Ovary (tissue), 9 donors: Measurements from ENCODE around the gene RNGTT. TPM values are rescaled to one million over a fixed set of nuclear protein-coding genes. Genes with fewer than 3 reads are reported as not detected.
"Not testable (repeated sequence)": the region's sequence is repeated elsewhere in the genome, so short reads cannot be mapped to it uniquely, and the experiment has no call there.

ENCODE experiments used
- DNase-seq, 5 donors: peaks; one replicate each; pipeline ENCODE4 v3.0.0-alpha.2; 2019 to 2020
- H3K27ac ChIP-seq, 2 donors: fragments of 200-600 bp; one replicate each; pipeline versions ENCODE4 v1.5.1 to v1.8.0; 2019 to 2022
- H3K27me3 ChIP-seq: fragments of 200-600 bp; one replicate; pipeline ENCODE4 v1.8.0; 2022
- H3K36me3 ChIP-seq: fragments of 200-600 bp; sonication (generic); one replicate; pipeline ENCODE4 v1.5.1; 2019
- H3K4me1 ChIP-seq: one replicate; pipeline ENCODE4 v1.8.1; 2013; ENCODE audit warnings: mild to moderate bottlenecking, moderate library complexity; ENCODE audit not compliant: insufficient read depth
- H3K4me3 ChIP-seq: fragments of 200-600 bp; sonication (generic); one replicate; pipeline ENCODE4 v1.5.1; 2017
- H3K9me3 ChIP-seq, 2 donors: fragments of 200-600 bp in 1 of 2; sonication (generic) in 1 of 2; one replicate each; pipeline versions ENCODE4 v1.5.1 to v1.8.1; 2013 to 2019; ENCODE audit warnings: mild to moderate bottlenecking in 1 of 2, moderate library complexity in 1 of 2
- EP300 ChIP-seq: sonication (generic); formaldehyde crosslinking; IDR thresholded peaks from one replicate; pipeline ENCODE4 v1.6.1; 2017; ENCODE audit warnings: antibody characterized with exemption
- POLR2A ChIP-seq: fragments of 450-650 bp; IDR thresholded peaks from one replicate; pipeline ENCODE4 v1.6.1; 2017; ENCODE audit warnings: antibody characterized with exemption, mild to moderate bottlenecking, moderate library complexity
- WGBS, 3 donors: extraction: QIAGEN DNeasy Blood & Tissue Kit in 1 of 3; methylation state at CpG; one replicate each; pipeline versions ENCODE4 v1.1.5 to v1.1.7; 2013 to 2017; 5-methylcytosine and 5-hydroxymethylcytosine counted together
- intact Hi-C, 4 donors: fragments of 100-400 bp; cut with DNase I; formaldehyde crosslinking; loops; one replicate each; pipeline versions ENCODE4 v1.11.0 to v1.15.1; 2022 to 2023
- polyA plus RNA-seq, 2 donors: library from polyadenylated mRNA; stranded (reverse); fragments of 200-250 nt in 1 of 2; fragments of 350-450 nt in 1 of 2; fragmentation: Illumina TruSeq in 1 of 2; extraction: RNeasy Lipid Tissue Mini Kit (QIAGEN cat#74804) in 1 of 2; gene quantifications; one replicate each; pipeline ENCODE4 v1.2.3, GENCODE V29; 2013 to 2014
- total RNA-seq, 7 donors: library from RNA; depleted of rRNA in 2 of 7; stranded (reverse); fragments of >200 nt in 2 of 7; fragmentation: NEBNext Ultra II Directional in 3 of 7; extraction: Animal tissue kit (Norgen Biotek cat#: 25700) in 3 of 7; gene quantifications; one replicate each; pipeline versions ENCODE4 v1.1.0 to v1.2.4, GENCODE V29; 2016 to 2023
- TF ChIP-seq, protein P1 (sequence below), 3 donors: fragments of 450-650 bp in 2 of 3; fragments of 200-600 bp in 1 of 3; IDR thresholded peaks; one replicate each; pipeline versions ENCODE4 v1.5.1 to v1.8.0; 2016 to 2022; ENCODE audit warnings: antibody characterized with exemption in 3 of 3, mild to moderate bottlenecking in 1 of 3
- donor health status: DM: no; HTN: no; CAD: no; lungs with moderate emphysema.
- donor health status: DM: no; HTN: no; CAD: no.
- donor health status: Bipolar disorder and iron deficiency.
- donor health status: DM: yes; HTN: yes; CAD: no.
- donor health status: DM: no; HTN: no; CAD: no.
- donor health status: DM: yes; HTN: yes; CAD: no.

Gene RNGTT
- total and polyA plus RNA-seq, 9 donors: 3.9 to 17.9 (median 10.5) TPM

DNA sequence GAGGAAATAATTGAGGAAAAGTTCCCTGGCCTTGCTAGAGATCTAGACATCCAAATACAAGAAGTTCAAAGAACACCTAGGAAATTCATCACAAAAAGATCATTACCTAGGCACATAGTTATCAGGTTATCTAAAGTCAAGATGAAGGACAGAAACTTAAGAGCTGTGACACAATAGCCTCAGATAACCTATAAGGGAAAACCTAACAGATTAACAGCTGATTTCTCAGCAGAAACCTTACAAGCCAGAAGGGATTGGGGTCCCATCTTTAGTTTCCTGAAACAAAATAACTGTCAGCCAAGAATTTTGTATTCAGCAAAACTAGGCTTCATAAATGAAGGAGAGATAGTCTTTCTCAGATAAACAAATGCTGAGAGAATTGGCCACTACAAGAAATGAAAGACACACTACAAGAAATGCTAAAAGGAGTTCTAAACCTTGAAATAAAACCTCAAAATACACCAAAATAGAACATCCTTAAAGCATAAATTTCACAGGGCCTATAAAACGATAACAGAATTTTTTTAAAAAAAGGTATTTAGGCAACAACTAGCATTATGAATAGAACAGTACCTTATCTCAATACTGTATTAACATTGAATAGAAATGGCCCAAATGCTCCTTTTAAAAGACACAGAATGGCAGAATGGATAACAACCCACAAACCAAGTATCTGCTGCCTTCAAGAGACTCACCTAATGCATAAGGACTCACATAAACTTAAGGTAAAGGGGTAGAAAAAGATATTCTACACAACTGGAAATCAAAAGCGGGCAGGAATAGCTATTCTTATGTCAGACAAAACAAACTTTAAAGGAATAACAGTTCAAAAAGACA is 9.7 kb downstream of the RNGTT start:
- TF ChIP-seq, protein P1, sequence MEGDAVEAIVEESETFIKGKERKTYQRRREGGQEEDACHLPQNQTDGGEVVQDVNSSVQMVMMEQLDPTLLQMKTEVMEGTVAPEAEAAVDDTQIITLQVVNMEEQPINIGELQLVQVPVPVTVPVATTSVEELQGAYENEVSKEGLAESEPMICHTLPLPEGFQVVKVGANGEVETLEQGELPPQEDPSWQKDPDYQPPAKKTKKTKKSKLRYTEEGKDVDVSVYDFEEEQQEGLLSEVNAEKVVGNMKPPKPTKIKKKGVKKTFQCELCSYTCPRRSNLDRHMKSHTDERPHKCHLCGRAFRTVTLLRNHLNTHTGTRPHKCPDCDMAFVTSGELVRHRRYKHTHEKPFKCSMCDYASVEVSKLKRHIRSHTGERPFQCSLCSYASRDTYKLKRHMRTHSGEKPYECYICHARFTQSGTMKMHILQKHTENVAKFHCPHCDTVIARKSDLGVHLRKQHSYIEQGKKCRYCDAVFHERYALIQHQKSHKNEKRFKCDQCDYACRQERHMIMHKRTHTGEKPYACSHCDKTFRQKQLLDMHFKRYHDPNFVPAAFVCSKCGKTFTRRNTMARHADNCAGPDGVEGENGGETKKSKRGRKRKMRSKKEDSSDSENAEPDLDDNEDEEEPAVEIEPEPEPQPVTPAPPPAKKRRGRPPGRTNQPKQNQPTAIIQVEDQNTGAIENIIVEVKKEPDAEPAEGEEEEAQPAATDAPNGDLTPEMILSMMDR (IDR thresholded peaks at IDR 0.05): no peak
- no peak for TF ChIP-seq EP300
- no peak for TF ChIP-seq POLR2A
- intact Hi-C loops: no loop called here
- 96 to 99% (median 98%) methylated on average over 2 of the region's 2 CpGs for WGBS, 3 donors
- no peak overlapping the region for H3K27ac ChIP-seq
- no peaks in the 10 kb centered on the region for H3K36me3 ChIP-seq
- no peak for DNase-seq
- no peaks in the 10 kb centered on the region for H3K27me3 ChIP-seq
- H3K9me3 ChIP-seq: peaks cover 0 to 5% of the 10 kb centered on the region in 2 donors
- H3K4me3 ChIP-seq: no peak overlapping the region
- H3K4me1 ChIP-seq: no peaks in the 10 kb centered on the region

DNA sequence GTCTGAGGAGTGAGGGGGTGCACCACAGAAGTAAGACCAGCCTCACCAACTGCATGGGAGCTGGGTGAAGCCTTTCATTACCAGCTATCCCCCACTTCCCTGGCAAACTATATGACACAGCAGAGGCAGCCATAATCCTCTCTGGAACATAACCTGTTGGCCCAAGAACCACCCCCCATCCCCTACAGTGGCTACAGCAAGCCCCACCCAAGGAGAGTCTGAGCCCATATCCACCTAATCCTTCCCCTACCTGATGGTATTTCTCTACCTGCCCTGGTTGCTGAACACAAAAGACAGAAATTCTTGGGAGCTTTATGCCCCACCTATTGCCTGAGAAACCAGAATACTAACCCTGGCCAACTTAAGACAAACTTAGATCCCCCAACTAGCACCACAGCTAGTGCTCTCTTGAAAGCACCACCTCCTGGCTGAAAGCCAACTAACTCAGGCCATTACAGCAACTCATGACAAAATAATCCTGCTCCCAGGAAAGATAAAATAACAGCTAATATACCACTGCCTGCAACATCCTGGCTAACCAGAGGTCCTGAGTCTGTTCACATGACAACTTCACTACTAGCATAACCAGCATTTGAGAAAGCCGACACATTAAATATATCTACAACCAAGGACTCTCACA is 11.2 kb downstream of the RNGTT start:
- Histone ChIP-seq H3K9me3 (peaks cover 0 to 5% of the 10 kb centered on the region in 2 donors), H3K36me3 (no peaks in the 10 kb centered on the region), H3K27ac (no peak overlapping the region), H3K4me3 (no peak overlapping the region), H3K4me1 (no peaks in the 10 kb centered on the region), H3K27me3 (no peaks in the 10 kb centered on the region)
- intact Hi-C loops: no loop called here
- DNase-seq: no peak
- TF ChIP-seq, protein P1 (IDR thresholded peaks at IDR 0.05): no peak
- TF ChIP-seq POLR2A (no peak), EP300 (no peak)
- 96 to 100% (median 100%) methylated on average over 1 of the region's 1 CpG for WGBS, 3 donors

DNA sequence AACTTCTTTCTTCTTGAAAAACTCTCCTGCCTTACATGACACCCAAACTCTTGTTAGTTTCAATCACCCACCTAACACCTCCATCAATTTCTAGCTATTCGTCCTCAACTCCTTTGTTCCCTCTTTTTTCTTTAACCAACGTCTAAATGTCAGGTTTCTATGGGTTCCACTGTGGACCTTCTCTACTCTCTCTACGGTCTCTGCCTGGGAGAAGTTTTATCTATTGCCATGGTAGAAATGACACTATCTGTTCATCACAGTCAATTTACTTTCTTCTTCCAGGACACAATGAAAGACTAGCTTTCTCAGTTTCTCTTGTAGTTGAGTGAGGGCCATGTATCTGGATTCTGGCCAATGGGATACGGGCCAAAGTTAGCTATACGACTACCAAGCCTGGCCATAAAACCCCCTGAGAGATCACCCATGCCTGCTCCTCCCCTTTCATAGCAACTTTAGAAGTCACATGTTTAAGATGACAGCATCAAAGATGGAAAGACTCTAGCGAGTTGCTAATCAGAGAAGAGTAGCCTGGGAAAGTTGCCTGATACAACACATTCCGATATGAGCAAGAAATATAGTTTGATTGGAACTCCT is 17.9 kb downstream of the RNGTT start:
- intact Hi-C loops: no loop called here
- DNase-seq: no peak
- Histone ChIP-seq H3K4me3 (no peak overlapping the region), H3K36me3 (no peaks in the 10 kb centered on the region), H3K9me3 (no peaks in the 10 kb centered on the region), H3K27ac (no peak overlapping the region), H3K4me1 (peaks cover 2% of the 10 kb centered on the region), H3K27me3 (no peaks in the 10 kb centered on the region)
- no peak for TF ChIP-seq POLR2A
- WGBS, 3 donors: 83 to 86% (median 86%) methylated on average over 7 of the region's 7 CpGs

DNA sequence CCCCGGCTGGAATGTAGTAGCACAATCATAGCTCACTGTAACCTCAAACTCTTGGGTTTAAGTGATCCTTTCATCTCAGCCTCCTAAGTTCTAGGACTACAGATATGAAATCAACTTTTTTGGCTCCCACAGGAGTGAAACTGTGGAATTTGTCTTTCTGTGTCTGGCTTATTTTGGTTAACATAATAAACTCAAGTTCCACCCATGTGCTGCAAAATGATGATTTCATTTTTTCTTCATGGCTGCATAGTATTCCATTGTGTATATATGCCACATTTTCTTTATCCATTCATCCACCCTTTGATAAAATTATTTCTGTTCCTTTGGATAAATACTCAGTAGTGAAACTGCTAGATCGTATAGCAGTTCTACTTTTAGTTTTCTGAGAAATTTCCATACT is 29.9 kb downstream of the RNGTT start:
- intact Hi-C loops: no loop called here
- 97 to 100% (median 99%) methylated on average over 2 of the region's 2 CpGs for WGBS, 3 donors
- H3K4me3 ChIP-seq: no peak overlapping the region
- DNase-seq: no peak
- H3K36me3 ChIP-seq: no peaks in the 10 kb centered on the region
- TF ChIP-seq, protein P1 (IDR thresholded peaks at IDR 0.05): no peak
- TF ChIP-seq EP300 (no peak), POLR2A (no peak)
- H3K9me3 ChIP-seq: peaks cover 0 to 3% of the 10 kb centered on the region in 2 donors
- H3K27me3 ChIP-seq: no peaks in the 10 kb centered on the region
- H3K27ac ChIP-seq: no peak overlapping the region
- H3K4me1 ChIP-seq: no peaks in the 10 kb centered on the region

DNA sequence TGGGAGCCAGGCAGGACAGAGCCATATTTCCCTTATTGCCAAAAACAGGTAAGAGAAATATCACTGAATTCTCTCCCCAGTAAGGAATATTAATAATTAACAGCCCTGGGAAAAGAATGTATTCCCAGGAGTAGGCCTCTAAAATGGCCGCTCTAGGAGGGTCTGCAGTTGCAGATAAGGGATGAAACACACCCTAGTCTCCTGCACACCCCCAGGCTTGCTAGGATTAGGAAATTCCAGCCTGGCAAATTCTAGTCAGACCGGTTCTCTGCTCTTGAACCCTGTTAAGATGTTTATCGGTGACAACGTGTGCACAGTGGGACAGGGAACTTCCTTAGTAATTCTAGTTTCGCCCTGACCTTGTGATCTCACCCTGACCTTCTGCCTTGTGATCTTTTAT is 31.4 kb downstream of the RNGTT start:
- H3K9me3 ChIP-seq, H3K27me3 ChIP-seq, H3K27ac ChIP-seq, H3K36me3 ChIP-seq, H3K4me1 ChIP-seq, H3K4me3 ChIP-seq, DNase-seq, intact Hi-C loops: not testable (repeated sequence)
- 93 to 97% (median 94%) methylated on average over 5 of the region's 5 CpGs for WGBS, 3 donors
